ENCODE data around the gene HACD4.

HACD4 gene

GRCh38 chr9:21031091-21031807 lies at the start of gene HACD4:
TSS of gene HACD4 (minus strand) at chr9:21031640. CDS start at chr9:21031590, 50 bp downstream.
- peak; percentile 67 for DNase-seq

DNA sequence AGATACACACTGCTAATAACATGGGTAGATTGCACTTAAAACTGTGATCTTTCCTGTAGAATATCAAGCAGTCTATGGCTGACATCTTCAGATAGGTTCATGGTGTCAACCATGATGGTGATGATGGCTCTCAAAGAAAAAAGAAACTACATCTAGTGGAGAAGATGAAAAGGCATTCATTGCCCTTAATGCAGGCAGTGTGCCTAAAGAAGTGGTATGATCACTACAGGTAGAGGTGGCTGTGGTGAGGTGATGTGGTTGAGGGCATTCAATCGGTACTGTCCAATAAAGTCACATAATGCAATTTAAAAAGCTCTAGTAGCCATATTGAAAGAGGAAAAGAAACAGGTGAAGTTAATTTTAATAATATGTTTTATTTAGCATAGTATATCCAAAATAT lies 49.4 kb upstream of the HACD4 start:
- no peak for DNase-seq

GRCh38 chr9:21078702-21079101 lies 47.3 kb upstream of the HACD4 start:
- peak; percentile 67 for DNase-seq

DNA sequence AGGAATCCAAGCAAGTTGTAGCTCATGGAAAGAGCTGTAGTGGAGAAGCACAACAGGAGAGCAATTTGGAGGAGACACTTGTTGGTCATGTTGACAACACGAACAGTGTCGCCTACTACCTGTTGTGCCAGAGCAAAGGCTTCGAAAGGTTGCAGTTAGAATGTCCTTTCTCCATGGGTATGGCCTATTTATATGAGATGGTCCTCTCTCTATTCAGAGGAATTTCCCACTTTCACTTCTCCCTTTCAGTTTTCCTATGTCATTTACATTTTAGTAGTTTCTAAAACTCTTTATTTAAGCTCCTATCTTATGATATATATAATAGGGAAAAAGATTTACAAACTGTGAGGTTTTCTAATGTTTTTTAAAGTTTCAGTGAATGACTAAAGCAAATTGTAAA lies 46.3 kb upstream of the HACD4 start, which contains the start of gene IFNB1:
Gene IFNB1, minus strand, starts transcription at position 162 of the 400 bp plus-strand sequence. Its CDS starts 73 bp downstream, at position 89.
- no peak for DNase-seq

DNA sequence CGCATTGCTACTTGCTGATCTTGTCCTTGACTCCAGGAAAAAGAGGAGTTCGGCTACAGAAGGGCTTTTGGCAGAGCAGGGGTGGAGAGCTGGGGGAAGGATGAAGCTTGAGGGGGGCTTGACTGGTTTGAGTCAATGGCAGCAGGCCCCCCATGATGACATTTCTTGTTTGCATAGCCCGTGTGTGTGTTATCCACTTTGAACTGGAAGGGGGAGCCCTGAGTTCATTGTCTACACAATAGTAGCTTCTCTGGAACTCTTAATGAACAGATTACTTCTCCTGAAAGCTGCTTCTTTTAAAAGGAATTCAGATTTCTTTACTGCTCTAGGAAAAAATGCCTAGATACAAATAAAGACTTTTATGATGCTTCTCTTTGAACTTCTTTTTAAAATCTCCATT lies 44.0 kb upstream of the HACD4 start:
- peak; percentile 3 for DNase-seq

- DNase-seq, result no peak
These were observed 39.5 kb upstream of the HACD4 start for GRCh38 chr9:21070906-21071305.

DNA sequence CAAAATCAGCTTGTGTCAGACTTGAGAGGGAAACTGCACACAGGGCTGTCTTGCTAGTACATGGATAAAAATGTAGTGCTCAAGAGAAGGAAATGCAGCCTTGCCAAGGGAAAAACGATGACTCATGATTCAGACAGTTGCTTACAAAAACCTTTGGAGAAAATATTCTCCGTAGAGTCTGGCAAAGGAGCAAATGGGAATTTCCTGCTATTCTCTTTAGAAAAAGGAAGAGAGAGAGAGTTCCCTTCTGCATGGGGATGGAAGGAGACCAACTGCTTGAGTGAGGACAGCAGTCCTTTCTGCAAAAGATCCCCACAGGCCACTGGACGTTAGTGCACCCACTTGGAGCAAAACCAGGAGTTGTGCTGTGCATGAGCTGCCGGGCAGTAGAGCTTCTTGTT lies 38.7 kb upstream of the HACD4 start:
- peak; percentile 74 for DNase-seq

DNA sequence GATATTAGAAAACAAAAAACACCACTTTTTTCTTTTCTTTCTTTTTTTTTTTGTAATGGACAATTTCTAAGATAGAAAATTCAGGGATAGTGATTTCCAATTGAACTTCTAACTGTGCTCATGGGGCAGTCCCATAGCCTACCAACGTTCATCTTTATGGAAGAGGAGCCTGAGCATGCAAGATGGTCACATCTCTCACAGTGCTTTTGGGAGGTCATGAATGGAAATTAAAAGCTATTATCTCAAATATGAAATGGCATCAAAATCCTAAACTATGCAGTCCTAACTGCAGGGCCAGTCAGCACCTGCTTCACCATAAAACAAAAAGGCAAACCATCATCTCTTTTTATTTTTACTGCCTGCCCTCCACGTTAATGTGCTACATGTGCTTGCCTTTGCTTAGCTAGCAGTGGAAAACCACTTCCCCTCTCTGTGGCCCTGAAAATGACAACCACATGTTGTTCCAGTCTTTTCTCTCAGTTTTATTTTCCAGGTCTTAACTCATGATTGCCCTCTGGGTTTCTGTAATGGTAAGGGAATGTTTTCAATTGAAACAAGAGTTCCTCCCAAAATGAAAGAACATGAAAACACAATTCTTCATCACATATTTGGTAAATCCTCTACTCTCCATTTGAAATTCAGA lies 29.6 kb upstream of the HACD4 start:
- peak; percentile 65 for DNase-seq

- DNase-seq, result no peak
These were observed 25.5 kb upstream of the HACD4 start for GRCh38 chr9:21056931-21057330.

GRCh38 chr9:21053851-21054250 lies 22.4 kb upstream of the HACD4 start:
- peak; percentile 5 for DNase-seq

DNA sequence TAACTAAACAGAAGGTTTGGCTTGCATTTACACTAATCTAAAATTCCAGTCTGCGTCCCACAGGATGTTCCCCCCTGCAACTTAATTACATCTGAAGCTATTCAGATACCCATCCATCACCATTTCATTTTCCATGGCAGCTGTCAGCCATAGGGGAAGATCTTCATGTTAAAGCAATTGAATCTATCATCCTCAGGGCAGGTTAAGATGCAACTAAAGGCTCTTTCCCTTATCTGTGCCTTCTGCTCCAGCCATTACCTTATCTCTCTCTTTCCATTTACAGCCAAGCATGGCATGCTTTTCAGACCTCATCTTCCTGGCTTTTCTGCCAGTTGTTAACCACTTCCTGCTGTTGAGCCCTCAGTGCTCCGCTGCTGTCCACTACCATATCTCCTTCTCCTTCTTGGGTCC lies 15.8 kb upstream of the HACD4 start:
- DNase-seq, result peak; percentile 89

- no peak for DNase-seq
These were observed 12.4 kb upstream of the HACD4 start for GRCh38 chr9:21043841-21044240.

GRCh38 chr9:21042466-21042865 lies 11.0 kb upstream of the HACD4 start:
- no peak for DNase-seq

DNA sequence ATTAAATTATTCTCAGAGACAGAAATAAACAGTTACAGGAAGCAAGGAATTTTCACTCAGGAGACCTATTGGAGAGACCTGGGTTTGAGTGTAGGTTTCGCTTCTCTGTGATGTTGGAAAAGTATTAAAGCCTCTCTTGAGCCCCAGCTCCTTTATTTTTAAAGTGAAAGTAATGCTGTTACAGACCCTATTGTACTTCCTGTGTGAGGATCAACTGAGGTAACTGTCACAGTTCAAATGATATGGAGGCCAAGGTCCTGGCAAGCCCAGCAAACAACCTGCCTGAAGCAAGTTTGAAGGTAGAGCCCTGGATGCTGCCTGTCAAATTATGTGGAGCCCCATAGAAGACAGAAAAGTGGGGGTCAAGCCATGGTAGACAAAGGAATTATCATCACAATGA lies 7.9 kb upstream of the HACD4 start:
- peak; percentile 27 for DNase-seq

- DNase-seq, result no peak
These were observed 5.8 kb upstream of the HACD4 start for GRCh38 chr9:21037278-21037677.

DNA sequence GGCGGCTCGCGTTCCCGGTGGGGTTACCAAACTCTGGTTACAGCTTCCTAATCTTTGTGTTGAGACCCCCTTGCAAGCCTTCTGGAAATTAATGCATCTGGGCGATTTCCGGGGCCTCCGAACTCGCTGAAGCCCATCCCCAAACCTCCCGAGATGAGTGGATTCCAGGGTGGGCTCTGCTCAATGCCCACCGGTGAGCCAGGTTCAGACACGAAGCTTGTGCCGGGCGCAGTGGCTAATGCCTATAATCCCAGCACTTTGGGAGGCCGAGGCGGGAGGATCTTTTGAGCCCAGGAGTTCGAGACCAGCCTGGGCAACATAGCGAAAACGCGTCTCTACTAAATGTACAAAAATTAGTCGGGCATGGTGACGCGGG lies 356 bp upstream of the HACD4 start:
- no peak for DNase-seq

- peak; percentile 75 for DNase-seq
These were observed 928 bp downstream of the HACD4 start for GRCh38 chr9:21030389-21031035.

GRCh38 chr9:21029661-21030060 lies 1.8 kb downstream of the HACD4 start:
- DNase-seq, result no peak

DNA sequence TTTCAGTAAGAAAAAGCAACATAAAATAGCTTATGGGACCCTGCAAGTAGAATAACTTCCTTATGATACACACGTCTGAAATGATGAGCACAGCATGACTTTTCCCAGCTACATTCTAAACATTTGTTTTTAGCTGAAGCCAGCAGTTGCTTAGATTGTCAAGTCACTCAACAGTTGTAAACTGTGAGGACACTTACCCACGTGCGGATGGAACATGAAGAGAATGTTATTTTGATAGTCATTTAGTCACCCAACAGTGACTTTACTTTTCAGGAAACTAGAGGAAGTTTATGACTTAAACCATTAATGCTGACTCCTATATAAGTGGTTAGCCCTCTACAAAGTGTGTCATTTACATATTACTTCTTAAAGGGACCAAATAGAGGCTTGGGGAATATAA lies 3.0 kb downstream of the HACD4 start:
- peak; percentile 0 for DNase-seq

DNA sequence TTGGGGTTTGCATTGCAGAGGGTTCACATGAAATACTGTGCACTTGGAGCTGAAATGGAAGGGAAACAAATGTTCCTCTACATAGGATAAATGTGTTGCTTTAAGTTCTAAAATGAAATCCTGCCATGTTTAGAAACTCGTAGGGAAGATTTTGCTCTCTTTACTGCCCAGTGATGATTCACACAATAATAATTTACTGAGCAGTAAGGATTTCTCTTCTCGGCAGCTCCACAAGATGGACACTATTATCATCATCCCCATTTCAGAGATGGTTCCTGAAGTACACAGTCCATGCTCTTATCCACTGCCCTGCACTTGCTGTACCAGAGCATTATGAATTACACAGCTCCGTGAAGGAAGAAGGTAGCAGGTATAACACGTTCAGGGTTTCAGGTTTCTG lies 4.1 kb downstream of the HACD4 start:
- no peak for DNase-seq

DNA sequence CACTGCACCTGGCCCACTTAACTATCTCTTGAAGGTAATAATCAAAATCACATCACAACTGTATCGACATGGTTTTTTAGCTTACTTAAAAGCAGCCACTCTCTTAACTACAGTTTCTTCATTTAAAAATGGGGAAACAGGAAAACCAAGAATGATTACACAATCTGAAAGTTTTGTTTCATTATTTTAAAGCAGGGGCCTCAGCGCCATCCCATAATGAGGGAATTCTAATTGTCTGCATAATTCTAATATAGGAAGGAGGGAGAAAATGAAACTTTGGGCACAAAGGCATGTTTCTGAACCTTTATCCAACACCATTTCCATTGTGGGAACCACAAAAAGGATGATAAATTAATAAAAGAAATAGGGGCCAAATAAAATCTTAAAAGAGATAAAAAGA lies 7.6 kb downstream of the HACD4 start:
- no peak for DNase-seq

- DNase-seq, result no peak
These were observed 13.3 kb downstream of the HACD4 start for GRCh38 chr9:21018177-21018576.

DNA sequence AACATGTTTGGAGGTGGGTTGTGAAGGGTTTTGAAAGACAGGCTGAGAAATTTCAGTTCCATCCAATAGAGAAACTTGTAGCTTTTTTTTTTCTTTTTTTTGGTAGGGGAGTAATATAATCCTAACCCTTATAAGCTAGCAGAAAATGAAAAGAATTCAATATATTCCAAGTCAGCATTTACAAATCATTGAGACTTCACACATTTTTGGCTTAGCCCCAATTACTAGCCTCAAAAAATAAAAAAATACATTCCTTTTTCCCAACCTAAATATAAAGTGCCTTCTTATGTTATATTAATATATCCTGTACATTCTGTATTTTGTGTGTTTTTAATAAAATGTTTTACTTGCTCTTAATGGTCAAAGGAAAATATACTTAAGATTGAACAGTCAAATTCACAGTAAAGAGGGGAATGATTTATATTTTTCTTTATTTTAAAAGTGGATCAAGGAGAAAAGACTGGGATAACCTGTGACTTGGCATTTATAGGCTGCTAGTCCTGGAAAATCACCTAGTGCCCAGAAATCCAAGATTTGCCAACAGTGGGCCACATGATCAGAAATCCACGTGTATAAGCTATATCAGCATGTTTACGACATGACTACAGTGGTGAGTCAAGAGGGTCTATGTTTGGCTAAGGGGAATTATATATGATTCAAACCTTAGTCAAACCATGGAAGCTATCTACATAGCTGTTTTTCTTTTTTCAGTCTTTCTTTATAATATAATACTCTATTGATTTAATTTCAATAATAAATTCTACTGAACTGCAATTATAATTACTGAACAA lies 14.5 kb downstream of the HACD4 start:
- no peak for DNase-seq

All from OCI-M1 (cell line).